Prostate gland (tissue), 2 donors: ENCODE results near the gene SLC2A4RG. TPM values are rescaled to one million over a fixed set of nuclear protein-coding genes. Genes with fewer than 3 reads are reported as not detected.

Experiments used
- DNase-seq: peaks from one replicate; pipeline ENCODE4 v3.0.0-alpha.2; 2019; ENCODE audit warnings: low spot score
- H3K27ac ChIP-seq, 2 donors: fragments of 200-600 bp; sonication (generic); 2 replicates each; pipeline ENCODE4 v1.5.1; 2017 to 2019
- H3K27me3 ChIP-seq: fragments of 200-600 bp; sonication (generic); replicated peaks from 2 replicates; pipeline ENCODE4 v1.5.1; 2019; ENCODE audit not compliant: insufficient read depth
- H3K36me3 ChIP-seq, 2 donors: fragments of 200-600 bp; sonication (generic); 1 replicate in 1 of 2; 2 replicates in 1 of 2; pipeline versions ENCODE4 v1.5.1 to v1.8.1; 2017 to 2019
- H3K4me1 ChIP-seq: fragments of 200-600 bp; sonication (generic); replicated peaks from 2 replicates; pipeline ENCODE4 v1.5.1; 2019
- H3K4me3 ChIP-seq, 2 donors: fragments of 200-600 bp; sonication (generic); 2 replicates each; pipeline ENCODE4 v1.5.1; 2017 to 2019
- H3K9me3 ChIP-seq: fragments of 200-600 bp; sonication (generic); 2 replicates; pipeline ENCODE4 v1.5.1; 2017
- CTCF ChIP-seq, 4 experiments: fragments of 200-600 bp in 2 of 4; fragments of 450-650 bp in 2 of 4; sonication (generic) in 2 of 4; IDR thresholded peaks; 1 replicate in 3 of 4; 2 replicates in 1 of 4; pipeline ENCODE4 v1.5.1; 2016 to 2019; ENCODE audit warnings: antibody characterized with exemption in 4 of 4, mild to moderate bottlenecking in 2 of 4, moderate library complexity in 2 of 4
- POLR2A ChIP-seq: fragments of 450-650 bp; IDR thresholded peaks from one replicate; pipeline ENCODE4 v1.6.1; 2016; ENCODE audit warnings: antibody characterized with exemption, mild to moderate bottlenecking
- POLR2AphosphoS5 ChIP-seq: sonication (generic); formaldehyde crosslinking; IDR thresholded peaks from one replicate; pipeline ENCODE4 v1.6.1; 2017; ENCODE audit warnings: antibody characterized with exemption
- WGBS: methylation state at CpG from one replicate; pipeline ENCODE4 v1.1.5; 2018; 5-methylcytosine and 5-hydroxymethylcytosine counted together
- intact Hi-C: fragments of 100-400 bp; cut with DNase I; formaldehyde crosslinking; loops from one replicate; pipeline ENCODE4 v1.14.2; 2022
- total RNA-seq, 2 donors: library from RNA; depleted of rRNA; stranded (reverse); fragments of >200 nt; gene quantifications; one replicate each; pipeline ENCODE4 v1.1.0, GENCODE V29; 2016

The SLC2A4RG gene
- total RNA-seq, 2 donors from 2014 or later, result 140 to 155 TPM

GRCh38 chr20:63701329-63702035 is 38.1 kb upstream of the SLC2A4RG start:
- H3K9me3 ChIP-seq, result no peaks in the 10 kb centered on the region
- intact Hi-C loops, result no loop called here
- no peak overlapping the region for H3K4me3 ChIP-seq
- H3K36me3 ChIP-seq, result peaks cover 0 to 23% of the 10 kb centered on the region in 2 donors
- no peak overlapping the region for H3K27ac ChIP-seq
- DNase-seq, result no peak
- peaks cover 8% of the 10 kb centered on the region for H3K4me1 ChIP-seq
- TF ChIP-seq POLR2A (no peak), CTCF (IDR thresholded peaks at IDR 0.05) (no peak), POLR2AphosphoS5 (no peak)
- WGBS, result 85% methylated on average over 11 of the region's 14 CpGs
- H3K27me3 ChIP-seq, result no peaks in the 10 kb centered on the region

GRCh38 chr20:63702036-63702665 is 37.4 kb upstream of the SLC2A4RG start:
- DNase-seq, result no peak
- intact Hi-C loops, result no loop called here
- TF ChIP-seq CTCF (IDR thresholded peaks at IDR 0.05) (no peak), POLR2A (no peak), POLR2AphosphoS5 (no peak)
- no peaks in the 10 kb centered on the region for H3K9me3 ChIP-seq
- peaks cover 10% of the 10 kb centered on the region for H3K4me1 ChIP-seq
- H3K4me3 ChIP-seq, result no peak overlapping the region
- no peak overlapping the region for H3K27ac ChIP-seq
- WGBS, result 88% methylated on average over 16 of the region's 16 CpGs
- H3K27me3 ChIP-seq, result no peaks in the 10 kb centered on the region
- H3K36me3 ChIP-seq, result peaks cover 0 to 23% of the 10 kb centered on the region in 2 donors

- DNase-seq, result no peak
- Histone ChIP-seq H3K36me3 (peaks cover 0 to 23% of the 10 kb centered on the region in 2 donors), H3K4me1 (peaks cover 8% of the 10 kb centered on the region), H3K27me3 (no peaks in the 10 kb centered on the region), H3K4me3 (no peak overlapping the region), H3K9me3 (no peaks in the 10 kb centered on the region), H3K27ac (no peak overlapping the region)
- WGBS, result 77% methylated on average over 12 of the region's 13 CpGs
- intact Hi-C loops, result no loop called here
- TF ChIP-seq POLR2AphosphoS5 (no peak), CTCF (IDR thresholded peaks at IDR 0.05) (no peak), POLR2A (no peak)
Measured at GRCh38 chr20:63702751-63703470, 36.7 kb upstream of the SLC2A4RG start.

- no peaks in the 10 kb centered on the region for H3K9me3 ChIP-seq
- H3K36me3 ChIP-seq, result peaks cover 0 to 23% of the 10 kb centered on the region in 2 donors
- H3K4me1 ChIP-seq, result peaks cover 10% of the 10 kb centered on the region
- no peak overlapping the region for H3K4me3 ChIP-seq
- DNase-seq, result no peak
- WGBS, result 89% methylated on average over 14 of the region's 15 CpGs
- no peaks in the 10 kb centered on the region for H3K27me3 ChIP-seq
- intact Hi-C loops, result no loop called here
- TF ChIP-seq POLR2AphosphoS5, result no peak
- no peak for TF ChIP-seq CTCF (IDR thresholded peaks at IDR 0.05)
- TF ChIP-seq POLR2A, result no peak
- H3K27ac ChIP-seq, result no peak overlapping the region
Measured at GRCh38 chr20:63703471-63703975, 36.1 kb upstream of the SLC2A4RG start.
